Measurements from ENCODE around the gene ZNF92. TPM values are rescaled to one million over a fixed set of nuclear protein-coding genes. Genes with fewer than 3 reads are reported as not detected.
"Not testable (repeated sequence)": the region's sequence is repeated elsewhere in the genome, so short reads cannot be mapped to it uniquely, and the experiment has no call there.

ZNF92 gene
- total RNA-seq, 1 experiment from 2014 or later: 5.4 TPM

- H3K4me3 Mint-ChIP-seq (ENCODE audit: unreplicated experiment): no peak overlapping the region
- CTCF ChIA-PET: no interaction called here
- POLR2A ChIA-PET: no interaction called here
- intact Hi-C loops (cut with micrococcal nuclease): no loop called here
- no peak for DNase-seq (ENCODE audit: unreplicated experiment)
- no peak for TF ChIP-seq CTCF (IDR thresholded peaks at IDR 0.05; ENCODE audit: unreplicated experiment)
- H3K4me1 Mint-ChIP-seq (ENCODE audit: insufficient read depth, unreplicated experiment): peaks cover 5% of the 10 kb centered on the region
- BruUV-seq (replicated peaks): no TSS peak
- H3K27ac Mint-ChIP-seq (ENCODE audit: low read depth, unreplicated experiment): peak overlapping the region; percentile 16
- no peaks in the 10 kb centered on the region for H3K27me3 Mint-ChIP-seq (ENCODE audit: insufficient read depth, unreplicated experiment)
- no peaks in the 10 kb centered on the region for H3K9me3 Mint-ChIP-seq (ENCODE audit: unreplicated experiment)
- peaks cover 12% of the 10 kb centered on the region for H3K36me3 Mint-ChIP-seq (ENCODE audit: insufficient read depth, unreplicated experiment)
Measured at GRCh38 chr7:65387891-65388290, 14.2 kb downstream of the ZNF92 start.

- intact Hi-C loops (cut with micrococcal nuclease): no loop called here
- no peak for TF ChIP-seq CTCF (IDR thresholded peaks at IDR 0.05; ENCODE audit: unreplicated experiment)
- Mint-ChIP-seq H3K4me3 (ENCODE audit: unreplicated experiment) (no peak overlapping the region), H3K27me3 (ENCODE audit: insufficient read depth, unreplicated experiment) (no peaks in the 10 kb centered on the region), H3K36me3 (ENCODE audit: insufficient read depth, unreplicated experiment) (peaks cover 18% of the 10 kb centered on the region), H3K9me3 (ENCODE audit: unreplicated experiment) (no peaks in the 10 kb centered on the region), H3K4me1 (ENCODE audit: insufficient read depth, unreplicated experiment) (peaks cover 5% of the 10 kb centered on the region), H3K27ac (ENCODE audit: low read depth, unreplicated experiment) (no peak overlapping the region)
- no peak for DNase-seq (ENCODE audit: unreplicated experiment)
- no TSS peak for BruUV-seq (replicated peaks)
- CTCF ChIA-PET: interaction anchor here (0.6 kb wide), 1 partner anchor 16 kb away, joined by 3 read pairs; no protein-coding TSS in a partner anchor
- POLR2A ChIA-PET: no interaction called here
Measured at GRCh38 chr7:65390588-65390987, 16.9 kb downstream of the ZNF92 start.

- POLR2A ChIA-PET: interaction anchor here (0.7 kb wide), 1 partner anchor 37 kb away, joined by 3 read pairs; no protein-coding TSS in a partner anchor
- Mint-ChIP-seq H3K36me3 (ENCODE audit: insufficient read depth, unreplicated experiment) (peaks cover 45% of the 10 kb centered on the region), H3K9me3 (ENCODE audit: unreplicated experiment) (no peaks in the 10 kb centered on the region), H3K4me3 (ENCODE audit: unreplicated experiment) (no peak overlapping the region), H3K4me1 (ENCODE audit: insufficient read depth, unreplicated experiment) (no peaks in the 10 kb centered on the region), H3K27ac (ENCODE audit: low read depth, unreplicated experiment) (no peak overlapping the region), H3K27me3 (ENCODE audit: insufficient read depth, unreplicated experiment) (no peaks in the 10 kb centered on the region)
- CTCF ChIA-PET: no interaction called here
- no peak for DNase-seq (ENCODE audit: unreplicated experiment)
- BruUV-seq (replicated peaks): no TSS peak
- TF ChIP-seq CTCF (IDR thresholded peaks at IDR 0.05; ENCODE audit: unreplicated experiment): no peak
- intact Hi-C loops (cut with micrococcal nuclease): no loop called here
Measured at GRCh38 chr7:65397730-65398142, 24.1 kb downstream of the ZNF92 start.

- H3K27ac Mint-ChIP-seq (ENCODE audit: low read depth, unreplicated experiment); intact Hi-C loops (cut with micrococcal nuclease); POLR2A ChIA-PET; CTCF ChIA-PET; H3K4me3 Mint-ChIP-seq (ENCODE audit: unreplicated experiment); H3K9me3 Mint-ChIP-seq (ENCODE audit: unreplicated experiment); H3K27me3 Mint-ChIP-seq (ENCODE audit: insufficient read depth, unreplicated experiment); H3K4me1 Mint-ChIP-seq (ENCODE audit: insufficient read depth, unreplicated experiment); DNase-seq (ENCODE audit: unreplicated experiment): not testable (repeated sequence)
- TSS peak; percentile 12 for BruUV-seq (replicated peaks)
- H3K36me3 Mint-ChIP-seq (ENCODE audit: insufficient read depth, unreplicated experiment): peaks cover 43% of the 10 kb centered on the region
Measured at GRCh38 chr7:65398671-65399070, 25.0 kb downstream of the ZNF92 start.

GRCh38 chr7:65399101-65399500, 25.4 kb downstream of the ZNF92 start:
- BruUV-seq (replicated peaks); H3K4me1 Mint-ChIP-seq (ENCODE audit: insufficient read depth, unreplicated experiment); H3K9me3 Mint-ChIP-seq (ENCODE audit: unreplicated experiment); H3K27ac Mint-ChIP-seq (ENCODE audit: low read depth, unreplicated experiment); CTCF ChIA-PET; H3K27me3 Mint-ChIP-seq (ENCODE audit: insufficient read depth, unreplicated experiment); intact Hi-C loops (cut with micrococcal nuclease); DNase-seq (ENCODE audit: unreplicated experiment); H3K4me3 Mint-ChIP-seq (ENCODE audit: unreplicated experiment): not testable (repeated sequence)
- POLR2A ChIA-PET: interaction anchor here (0.7 kb wide), 1 partner anchor 20 kb away, joined by 4 read pairs; no protein-coding TSS in a partner anchor
- H3K36me3 Mint-ChIP-seq (ENCODE audit: insufficient read depth, unreplicated experiment): peaks cover 39% of the 10 kb centered on the region
